Testis (tissue), 3 donors: ENCODE results near the gene ABHD5. TPM values are rescaled to one million over a fixed set of nuclear protein-coding genes. Genes with fewer than 3 reads are reported as not detected.

Source experiments
- DNase-seq: peaks from one replicate; pipeline ENCODE4 v3.0.0-alpha.2; 2019
- H3K27ac ChIP-seq, 2 donors: fragments of 200-600 bp; sonication (generic); one replicate each; pipeline ENCODE4 v1.5.1; 2019
- H3K27me3 ChIP-seq: fragments of 200-600 bp; sonication (generic); one replicate; pipeline ENCODE4 v1.5.1; 2019
- H3K36me3 ChIP-seq: fragments of 200-600 bp; sonication (generic); one replicate; pipeline ENCODE4 v1.5.1; 2017; ENCODE audit warnings: low read depth; ENCODE audit errors: missing control alignments
- H3K4me1 ChIP-seq: fragments of 200-600 bp; sonication (generic); one replicate; pipeline ENCODE4 v1.5.1; 2019
- H3K4me3 ChIP-seq, 2 donors: fragments of 200-600 bp; sonication (generic); one replicate each; pipeline ENCODE4 v1.5.1; 2017 to 2019
- H3K9me3 ChIP-seq: fragments of 200-600 bp; sonication (generic); one replicate; pipeline ENCODE4 v1.5.1; 2017
- POLR2A ChIP-seq: fragments of 450-650 bp; IDR thresholded peaks from one replicate; pipeline ENCODE4 v1.6.1; 2017; ENCODE audit warnings: antibody characterized with exemption, mild to moderate bottlenecking, moderate library complexity
- WGBS, 2 donors: methylation state at CpG; one replicate each; pipeline ENCODE4 v1.1.5; 2018; 5-methylcytosine and 5-hydroxymethylcytosine counted together
- intact Hi-C: fragments of 100-400 bp; cut with DNase I; formaldehyde crosslinking; loops from one replicate; pipeline ENCODE4 v1.15.1; 2023; ENCODE audit warnings: low total_unique reads
- polyA plus RNA-seq: library from polyadenylated mRNA; stranded (reverse); fragments of 350-450 nt; fragmentation: Illumina TruSeq; extraction: RNeasy Lipid Tissue Mini Kit (QIAGEN cat#74804); gene quantifications from one replicate; pipeline ENCODE4 v1.2.3, GENCODE V29; 2014; ENCODE audit warnings: low read depth, low replicate concordance; ENCODE audit not compliant: insufficient read depth
- total RNA-seq, 2 donors: library from RNA; depleted of rRNA; stranded (reverse); fragments of >200 nt; gene quantifications; one replicate each; pipeline ENCODE4 v1.2.3, GENCODE V29; 2016
- TF ChIP-seq, protein P1 (sequence below), 3 experiments: fragments of 450-650 bp in 2 of 3; fragments of 200-600 bp in 1 of 3; sonication (generic) in 1 of 3; IDR thresholded peaks; one replicate each; pipeline ENCODE4 v1.5.1; 2016 to 2019; ENCODE audit warnings: antibody characterized with exemption in 3 of 3, mild to moderate bottlenecking in 2 of 3, moderate library complexity in 1 of 3

Gene ABHD5
- total and polyA plus RNA-seq, 3 donors from 2014 or later = 22.8 to 36.3 (median 25.0) TPM

DNA sequence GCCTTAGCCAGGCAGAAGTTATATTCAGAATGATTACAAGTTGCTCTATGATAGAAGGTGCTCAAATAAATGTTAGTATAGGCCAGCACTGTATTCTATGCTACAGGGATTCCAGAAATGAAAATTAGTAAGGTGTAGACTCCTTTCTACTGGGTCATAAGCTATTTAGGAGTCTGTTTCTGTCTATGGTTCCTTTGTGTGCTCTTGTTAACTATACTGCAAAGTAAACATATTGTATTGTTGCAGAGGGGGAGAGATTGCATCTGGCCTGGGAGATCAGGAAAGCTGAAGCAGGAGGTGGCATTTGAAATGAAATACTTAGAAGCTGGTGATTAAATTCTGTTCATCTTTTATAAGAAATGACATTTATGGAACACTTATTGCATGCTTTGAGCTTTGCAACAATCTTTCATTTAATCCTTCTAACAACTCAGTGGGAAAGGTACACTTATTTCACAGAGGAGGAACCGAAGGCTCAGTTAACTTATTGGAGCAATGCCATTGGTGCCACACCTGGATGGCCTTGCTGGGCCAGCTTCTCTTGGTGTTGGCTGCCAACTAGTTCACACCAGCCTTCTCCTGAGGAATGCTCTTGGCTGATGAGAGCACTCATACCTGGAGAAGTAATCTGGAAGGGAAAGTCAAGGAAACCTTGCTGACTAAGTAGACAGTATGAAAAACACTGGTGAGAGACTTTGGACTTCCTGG is 39.1 kb downstream of the ABHD5 start:
- no peak overlapping the region for H3K27ac ChIP-seq
- H3K9me3 ChIP-seq = no peaks in the 10 kb centered on the region
- H3K4me3 ChIP-seq = no peak overlapping the region
- no peaks in the 10 kb centered on the region for H3K36me3 ChIP-seq
- intact Hi-C loops = no loop called here
- TF ChIP-seq POLR2A = no peak
- TF ChIP-seq, protein P1, sequence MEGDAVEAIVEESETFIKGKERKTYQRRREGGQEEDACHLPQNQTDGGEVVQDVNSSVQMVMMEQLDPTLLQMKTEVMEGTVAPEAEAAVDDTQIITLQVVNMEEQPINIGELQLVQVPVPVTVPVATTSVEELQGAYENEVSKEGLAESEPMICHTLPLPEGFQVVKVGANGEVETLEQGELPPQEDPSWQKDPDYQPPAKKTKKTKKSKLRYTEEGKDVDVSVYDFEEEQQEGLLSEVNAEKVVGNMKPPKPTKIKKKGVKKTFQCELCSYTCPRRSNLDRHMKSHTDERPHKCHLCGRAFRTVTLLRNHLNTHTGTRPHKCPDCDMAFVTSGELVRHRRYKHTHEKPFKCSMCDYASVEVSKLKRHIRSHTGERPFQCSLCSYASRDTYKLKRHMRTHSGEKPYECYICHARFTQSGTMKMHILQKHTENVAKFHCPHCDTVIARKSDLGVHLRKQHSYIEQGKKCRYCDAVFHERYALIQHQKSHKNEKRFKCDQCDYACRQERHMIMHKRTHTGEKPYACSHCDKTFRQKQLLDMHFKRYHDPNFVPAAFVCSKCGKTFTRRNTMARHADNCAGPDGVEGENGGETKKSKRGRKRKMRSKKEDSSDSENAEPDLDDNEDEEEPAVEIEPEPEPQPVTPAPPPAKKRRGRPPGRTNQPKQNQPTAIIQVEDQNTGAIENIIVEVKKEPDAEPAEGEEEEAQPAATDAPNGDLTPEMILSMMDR (IDR thresholded peaks at IDR 0.05) = no peak
- DNase-seq = no peak
- no peaks in the 10 kb centered on the region for H3K27me3 ChIP-seq
- H3K4me1 ChIP-seq = no peaks in the 10 kb centered on the region
- 63 to 84% methylated on average over 1 of the region's 1 CpG for whole genome bisulfite sequencing, 2 donors

DNA sequence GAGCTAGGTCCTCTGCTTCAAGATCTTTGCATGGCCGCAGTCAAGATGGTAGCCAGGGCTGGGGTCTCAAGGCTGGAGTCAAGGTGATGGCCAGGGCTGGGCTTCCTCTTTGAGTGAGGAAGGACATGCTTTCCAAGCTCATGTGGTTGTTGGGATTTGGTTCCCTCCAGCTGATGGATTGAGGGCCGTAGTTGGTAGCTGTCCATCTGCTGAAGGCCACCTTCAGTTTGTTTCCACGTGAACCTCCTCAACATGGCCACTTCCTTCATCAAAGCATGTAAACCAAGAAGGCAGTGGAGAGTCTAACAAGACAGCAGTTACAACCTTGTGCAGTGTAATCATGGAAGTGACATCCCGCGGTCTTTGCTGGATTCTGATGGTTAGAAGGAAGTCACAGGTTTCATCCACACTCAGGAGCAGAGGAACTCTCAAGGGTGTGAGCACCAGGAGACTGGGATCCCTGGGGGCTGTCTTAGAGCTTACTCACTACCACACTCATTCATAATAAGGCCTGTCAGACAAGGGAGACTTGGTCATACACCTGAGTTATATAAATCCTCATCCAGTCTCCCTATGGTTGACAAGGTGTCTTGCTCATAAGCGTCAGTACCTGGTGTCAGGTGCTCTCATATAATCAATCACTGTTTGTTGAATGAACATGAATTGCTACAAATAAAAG is 42.1 kb downstream of the ABHD5 start:
- no peak for TF ChIP-seq POLR2A
- Histone ChIP-seq H3K27ac (no peak overlapping the region), H3K4me3 (no peak overlapping the region), H3K36me3 (no peaks in the 10 kb centered on the region), H3K9me3 (no peaks in the 10 kb centered on the region), H3K4me1 (no peaks in the 10 kb centered on the region), H3K27me3 (no peaks in the 10 kb centered on the region)
- intact Hi-C loops = no loop called here
- no peak for DNase-seq
- 93% methylated on average over 5 of the region's 6 CpGs for WGBS, 2 donors

DNA sequence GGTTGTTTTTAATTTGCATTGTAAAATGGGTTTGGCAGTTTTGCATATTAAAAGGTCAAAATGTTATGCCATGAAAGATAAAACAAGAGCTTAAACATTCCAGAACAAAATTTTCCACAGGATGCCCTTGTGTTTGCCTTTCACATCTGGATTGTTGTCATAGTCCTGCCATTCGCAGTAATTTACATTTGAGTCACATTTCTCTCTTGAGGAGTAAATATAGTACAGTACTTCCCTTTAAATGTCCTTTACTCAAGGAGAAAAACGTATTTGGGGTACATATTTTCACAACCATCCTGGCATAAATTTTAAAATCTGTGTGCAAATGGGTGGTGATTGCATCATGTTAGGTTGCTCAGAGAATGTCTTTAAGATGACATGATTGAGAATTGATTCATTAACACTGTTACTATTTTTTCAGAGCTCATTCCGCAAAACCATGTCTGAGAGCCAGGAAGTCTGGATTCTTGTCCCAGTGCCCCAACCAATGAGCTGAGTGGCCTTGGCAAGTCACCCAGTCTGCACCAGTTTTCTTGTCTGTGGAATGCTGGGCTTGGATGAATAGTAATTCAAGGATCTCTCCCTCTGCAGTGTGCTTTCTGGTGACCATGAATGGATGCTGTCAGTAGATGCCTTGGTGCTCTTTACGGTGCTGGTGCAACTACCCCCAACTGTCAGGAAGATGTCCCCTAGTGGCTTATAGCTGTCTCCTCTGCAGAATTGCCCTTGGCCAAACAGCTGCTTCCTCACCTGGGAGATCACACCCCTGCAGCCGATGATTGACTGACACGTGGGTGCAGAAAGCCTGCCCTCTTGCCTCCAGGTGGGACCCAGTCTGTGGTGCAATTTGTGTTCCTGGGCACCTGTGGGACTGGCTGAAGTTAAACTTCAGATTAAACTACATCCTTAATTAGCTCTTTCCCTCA is 43.0 kb downstream of the ABHD5 start:
- Histone ChIP-seq H3K4me1 (no peaks in the 10 kb centered on the region), H3K9me3 (no peaks in the 10 kb centered on the region), H3K36me3 (no peaks in the 10 kb centered on the region), H3K27me3 (no peaks in the 10 kb centered on the region), H3K4me3 (no peak overlapping the region), H3K27ac (no peak overlapping the region)
- intact Hi-C loops = no loop called here
- WGBS, 2 donors = 63 to 73% methylated on average over 6 of the region's 6 CpGs
- peak; percentile 80 for DNase-seq
- TF ChIP-seq, protein P1 (IDR thresholded peaks at IDR 0.05) = no peak
- no peak for TF ChIP-seq POLR2A

DNA sequence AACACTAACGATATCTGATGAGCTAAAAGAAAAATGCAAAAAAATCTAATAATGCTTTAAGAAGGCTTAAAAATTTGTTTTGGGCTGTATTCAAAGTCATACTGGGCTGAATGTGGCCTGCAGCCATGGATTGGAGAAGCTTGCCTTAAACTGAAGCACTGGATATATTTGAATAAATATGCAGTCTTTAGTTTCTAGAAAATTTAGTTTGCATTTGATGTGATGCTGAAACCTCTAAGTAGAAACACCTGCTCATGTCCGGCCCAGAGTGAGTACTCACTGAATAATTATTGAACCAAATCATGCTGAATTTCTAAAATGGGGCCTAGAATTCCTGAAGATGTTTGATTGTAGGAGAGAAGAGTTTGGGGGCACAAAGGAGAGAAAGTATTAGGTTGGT is 43.9 kb downstream of the ABHD5 start:
- no peaks in the 10 kb centered on the region for H3K4me1 ChIP-seq

More for the DNA sequence above, 43.9 kb downstream of the ABHD5 start:
- Histone ChIP-seq H3K27ac (no peak overlapping the region), H3K9me3 (no peaks in the 10 kb centered on the region), H3K27me3 (no peaks in the 10 kb centered on the region), H3K36me3 (no peaks in the 10 kb centered on the region), H3K4me3 (no peak overlapping the region)
- intact Hi-C loops = no loop called here
- WGBS, 2 donors = 69 to 83% methylated on average over 2 of the region's 2 CpGs
- TF ChIP-seq, protein P1 (IDR thresholded peaks at IDR 0.05) = no peak
- TF ChIP-seq POLR2A = no peak
- no peak for DNase-seq
